Neuronal stem cell (in vitro differentiated cells): Measurements from ENCODE around the gene ABHD10.

Source experiments
- DNase-seq: peaks from one replicate; pipeline ENCODE4 v3.0.0-alpha.2; 2013; ENCODE audit warnings: low spot score
- H2AFZ ChIP-seq: one replicate; pipeline ENCODE4 v1.6.1; 2013; ENCODE audit warnings: mild to moderate bottlenecking, low read length, inconsistent platforms
- H2AK5ac ChIP-seq: 2 replicates; pipeline ENCODE4 v1.6.1; 2013; ENCODE audit warnings: low read depth, mild to moderate bottlenecking, inconsistent platforms, low read length, moderate library complexity, mixed read lengths
- H2BK120ac ChIP-seq: 2 replicates; pipeline ENCODE4 v1.6.1; 2013; ENCODE audit warnings: low read depth, mild to moderate bottlenecking, inconsistent platforms, low read length, moderate library complexity, mixed read lengths
- H2BK12ac ChIP-seq: one replicate; pipeline ENCODE4 v1.6.1; 2013; ENCODE audit warnings: low read length, inconsistent platforms
- H2BK15ac ChIP-seq: 2 replicates; pipeline ENCODE4 v1.6.1; 2013; ENCODE audit warnings: mild to moderate bottlenecking, low read length, inconsistent platforms, mixed read lengths
- H2BK5ac ChIP-seq: one replicate; pipeline ENCODE4 v1.6.1; 2013; ENCODE audit warnings: inconsistent platforms, mild to moderate bottlenecking, low read length, moderate library complexity
- H3K14ac ChIP-seq: one replicate; pipeline ENCODE4 v1.6.1; 2013; ENCODE audit warnings: low read length, inconsistent platforms
- H3K18ac ChIP-seq: 2 replicates; pipeline ENCODE4 v1.6.1; 2013; ENCODE audit warnings: low read length, inconsistent platforms
- H3K23ac ChIP-seq: 2 replicates; pipeline ENCODE4 v1.6.1; 2013; ENCODE audit warnings: low read depth, mild to moderate bottlenecking, mixed read lengths, low read length, inconsistent platforms; ENCODE audit not compliant: poor library complexity
- H3K27ac ChIP-seq: replicated peaks from 3 replicates; pipeline ENCODE4 v1.5.1; 2013; ENCODE audit warnings: low read length, inconsistent platforms
- H3K27me3 ChIP-seq, 3 experiments: 2 replicates each; pipeline ENCODE4 v1.6.1; 2013; ENCODE audit warnings: low read length in 3 of 3, mild to moderate bottlenecking in 2 of 3, inconsistent platforms in 1 of 3, low read depth in 1 of 3, mixed read lengths in 1 of 3, moderate library complexity in 1 of 3; ENCODE audit not compliant: control insufficient read depth in 3 of 3, insufficient read depth in 3 of 3
- H3K36me3 ChIP-seq, 2 donors: replicated peaks in 1 of 2; 2 replicates each; pipeline ENCODE4 v1.6.1; 2013; ENCODE audit warnings: low read length in 2 of 2; ENCODE audit not compliant: control insufficient read depth in 2 of 2, insufficient read depth in 2 of 2
- H3K4ac ChIP-seq: 2 replicates; pipeline ENCODE4 v1.6.1; 2013; ENCODE audit warnings: inconsistent platforms, mild to moderate bottlenecking, low read length, moderate library complexity
- H3K4me1 ChIP-seq, 2 donors: 1 replicate in 1 of 2; 2 replicates in 1 of 2; pipeline ENCODE4 v1.6.1; 2013; ENCODE audit warnings: low read length in 2 of 2, low read depth in 1 of 2; ENCODE audit not compliant: control insufficient read depth in 2 of 2, insufficient read depth in 1 of 2
- H3K4me2 ChIP-seq: one replicate; pipeline ENCODE4 v1.6.1; 2013; ENCODE audit warnings: mild to moderate bottlenecking, low read length, inconsistent platforms; ENCODE audit not compliant: insufficient read depth, poor library complexity, severe bottlenecking
- H3K4me3 ChIP-seq, 2 donors: 2 replicates each; pipeline ENCODE4 v1.5.1; 2013; ENCODE audit warnings: low read length in 2 of 2, mild to moderate bottlenecking in 2 of 2, inconsistent platforms in 1 of 2, moderate library complexity in 1 of 2
- H3K79me1 ChIP-seq: one replicate; pipeline ENCODE4 v1.6.1; 2013; ENCODE audit warnings: low read depth, mild to moderate bottlenecking, inconsistent platforms, low read length, moderate library complexity
- H3K9ac ChIP-seq: one replicate; pipeline ENCODE4 v1.6.1; 2013; ENCODE audit warnings: mild to moderate bottlenecking, low read depth, low read length, inconsistent platforms; ENCODE audit not compliant: poor library complexity
- H3K9me3 ChIP-seq, 2 donors: replicated peaks in 1 of 2; 2 replicates each; pipeline versions ENCODE3 to v1.6.1; 2013; ENCODE audit warnings: low read length in 2 of 2, mild to moderate bottlenecking in 2 of 2, inconsistent platforms in 1 of 2, low read depth in 1 of 2, mixed read lengths in 1 of 2, moderate library complexity in 1 of 2; ENCODE audit not compliant: control insufficient read depth in 2 of 2, insufficient read depth in 1 of 2
- H4K8ac ChIP-seq: one replicate; pipeline ENCODE4 v1.6.1; 2013; ENCODE audit warnings: low read depth, mild to moderate bottlenecking, inconsistent platforms, low read length, moderate library complexity
- H4K91ac ChIP-seq: one replicate; pipeline ENCODE4 v1.6.1; 2013; ENCODE audit warnings: low read length, low read depth, mild to moderate bottlenecking, inconsistent platforms; ENCODE audit not compliant: poor library complexity
- WGBS, 2 donors: extraction: QIAGEN DNeasy Blood & Tissue Kit; methylation state at CpG; one replicate each; pipeline ENCODE4 v1.1.7; 2013; ENCODE audit warnings: missing lambda C conversion rate in 2 of 2, mixed read lengths in 1 of 2; ENCODE audit not compliant: insufficient read length in 2 of 2, insufficient replicate concordance in 1 of 2; ENCODE audit errors: extremely low coverage in 2 of 2; 5-methylcytosine and 5-hydroxymethylcytosine counted together

The ABHD10 gene

GRCh38 chr3:112042842-112043280 lies 64.0 kb downstream of the ABHD10 start:
- Histone ChIP-seq H3K27me3 (no peaks in the 10 kb centered on the region), H3K14ac (no peak overlapping the region), H4K8ac (no peak overlapping the region), H3K4ac (no peak overlapping the region), H3K23ac (no peak overlapping the region), H3K27ac (no peak overlapping the region), H3K4me2 (no peak overlapping the region), H2BK120ac (no peak overlapping the region), H2BK12ac (no peak overlapping the region), H3K4me3 (no peak overlapping the region), H3K79me1 (no peaks in the 10 kb centered on the region), H3K4me1 (peaks cover 0 to 36% of the 10 kb centered on the region in 2 donors), H4K91ac (no peak overlapping the region), H3K9ac (no peak overlapping the region), H2AK5ac (no peak overlapping the region), H3K36me3 (no peaks in the 10 kb centered on the region), H3K18ac (no peak overlapping the region), H2AFZ (no peak overlapping the region), H3K9me3 (peaks cover 1 to 2% of the 10 kb centered on the region in 2 donors), H2BK15ac (no peak overlapping the region), H2BK5ac (no peak overlapping the region)
- no peak for DNase-seq
- WGBS, 2 donors: no CpG with 5 or more reads among the region's 6 CpGs
